Bronchial epithelial cell (primary cell): ENCODE measurements around the gene NATD1. TPM values are rescaled to one million over a fixed set of nuclear protein-coding genes. Genes with fewer than 3 reads are reported as not detected.

ENCODE experiments used
- DNase-seq: peaks from one replicate; pipeline ENCODE4 v3.0.0-alpha.2; 2010; ENCODE audit warnings: low read depth
- FAIRE-seq: peaks from 2 replicates; lab custom pipeline; 2011; peaks lifted over from hg19 to GRCh38; lab: Jason Lieb, UNC
- H3K27me3 ChIP-seq: 2 replicates; pipeline ENCODE4 v1.5.1; 2011; ENCODE audit warnings: low read length; ENCODE audit not compliant: control insufficient read depth, insufficient read depth
- H3K36me3 ChIP-seq: 2 replicates; pipeline ENCODE4 v1.5.1; 2011; ENCODE audit warnings: low read length; ENCODE audit not compliant: control insufficient read depth, insufficient read depth
- H3K4me3 ChIP-seq: 2 replicates; pipeline ENCODE4 v1.5.1; 2011; ENCODE audit warnings: mild to moderate bottlenecking, low read depth, low read length, control low read depth
- CTCF ChIP-seq: IDR thresholded peaks from 2 replicates; pipeline ENCODE4 v1.5.1; 2011; ENCODE audit warnings: mild to moderate bottlenecking, moderate library complexity, low read length, control low read depth, inconsistent platforms; ENCODE audit not compliant: insufficient read depth, severe bottlenecking
- total RNA-seq: library from RNA; depleted of rRNA; stranded (reverse); fragments of >200 nt; gene quantifications from 2 replicates; pipeline ENCODE4 v1.2.1, GENCODE V29; 2014

The NATD1 gene
- total RNA-seq, 1 donor from 2014 or later, result 0.53 TPM

GRCh38 chr17:21235921-21236320 lies 17.3 kb downstream of the NATD1 start:
- Histone ChIP-seq H3K27me3 (no peaks in the 10 kb centered on the region), H3K36me3 (no peaks in the 10 kb centered on the region), H3K4me3 (no peak overlapping the region)
- no peak for FAIRE-seq
- TF ChIP-seq CTCF, result no peak
- DNase-seq, result no peak

- no peak for TF ChIP-seq CTCF
- no peak overlapping the region for H3K4me3 ChIP-seq
- no peak for FAIRE-seq
- no peak for DNase-seq
- H3K27me3 ChIP-seq, result no peaks in the 10 kb centered on the region
- no peaks in the 10 kb centered on the region for H3K36me3 ChIP-seq
These were observed 19.4 kb downstream of the NATD1 start for GRCh38 chr17:21233581-21234347.

- TF ChIP-seq CTCF, result no peak
These were observed 21.0 kb downstream of the NATD1 start for GRCh38 chr17:21232033-21232749.

GRCh38 chr17:21231533-21231932 lies 21.7 kb downstream of the NATD1 start:
- no peak for DNase-seq
- H3K36me3 ChIP-seq, result no peaks in the 10 kb centered on the region
- no peak for TF ChIP-seq CTCF
- no peak for FAIRE-seq
- no peaks in the 10 kb centered on the region for H3K27me3 ChIP-seq
- no peak overlapping the region for H3K4me3 ChIP-seq

More at GRCh38 chr17:21232033-21232749, 21.0 kb downstream of the NATD1 start:
- no peaks in the 10 kb centered on the region for H3K36me3 ChIP-seq
- no peaks in the 10 kb centered on the region for H3K27me3 ChIP-seq
- FAIRE-seq, result peak; percentile 18
- no peak for DNase-seq
- H3K4me3 ChIP-seq, result no peak overlapping the region

- TF ChIP-seq CTCF, result no peak
- FAIRE-seq, result no peak
These were observed 24.4 kb downstream of the NATD1 start for GRCh38 chr17:21228845-21229244.

More at GRCh38 chr17:21228845-21229244, 24.4 kb downstream of the NATD1 start:
- no peak for DNase-seq
- no peak overlapping the region for H3K4me3 ChIP-seq
- no peaks in the 10 kb centered on the region for H3K36me3 ChIP-seq
- no peaks in the 10 kb centered on the region for H3K27me3 ChIP-seq
